ENCODE measurements around the gene SETDB2.

Gene SETDB2, protein sequence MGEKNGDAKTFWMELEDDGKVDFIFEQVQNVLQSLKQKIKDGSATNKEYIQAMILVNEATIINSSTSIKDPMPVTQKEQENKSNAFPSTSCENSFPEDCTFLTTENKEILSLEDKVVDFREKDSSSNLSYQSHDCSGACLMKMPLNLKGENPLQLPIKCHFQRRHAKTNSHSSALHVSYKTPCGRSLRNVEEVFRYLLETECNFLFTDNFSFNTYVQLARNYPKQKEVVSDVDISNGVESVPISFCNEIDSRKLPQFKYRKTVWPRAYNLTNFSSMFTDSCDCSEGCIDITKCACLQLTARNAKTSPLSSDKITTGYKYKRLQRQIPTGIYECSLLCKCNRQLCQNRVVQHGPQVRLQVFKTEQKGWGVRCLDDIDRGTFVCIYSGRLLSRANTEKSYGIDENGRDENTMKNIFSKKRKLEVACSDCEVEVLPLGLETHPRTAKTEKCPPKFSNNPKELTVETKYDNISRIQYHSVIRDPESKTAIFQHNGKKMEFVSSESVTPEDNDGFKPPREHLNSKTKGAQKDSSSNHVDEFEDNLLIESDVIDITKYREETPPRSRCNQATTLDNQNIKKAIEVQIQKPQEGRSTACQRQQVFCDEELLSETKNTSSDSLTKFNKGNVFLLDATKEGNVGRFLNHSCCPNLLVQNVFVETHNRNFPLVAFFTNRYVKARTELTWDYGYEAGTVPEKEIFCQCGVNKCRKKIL

GRCh38 chr13:49443704-49444523, at the start of gene SETDB2, which contains the start of gene CAB39L:
Gene SETDB2 (plus strand): TSS chr13:49444274. CDS start chr13:49451894, 7,620 bp downstream.
Gene CAB39L (minus strand): TSS chr13:49444064. CDS start chr13:49382910, 61,154 bp downstream.
- peak; percentile 96 for DNase-seq

GRCh38 chr13:49395451-49395865, 48.6 kb upstream of the SETDB2 start:
- no peak for DNase-seq

DNA sequence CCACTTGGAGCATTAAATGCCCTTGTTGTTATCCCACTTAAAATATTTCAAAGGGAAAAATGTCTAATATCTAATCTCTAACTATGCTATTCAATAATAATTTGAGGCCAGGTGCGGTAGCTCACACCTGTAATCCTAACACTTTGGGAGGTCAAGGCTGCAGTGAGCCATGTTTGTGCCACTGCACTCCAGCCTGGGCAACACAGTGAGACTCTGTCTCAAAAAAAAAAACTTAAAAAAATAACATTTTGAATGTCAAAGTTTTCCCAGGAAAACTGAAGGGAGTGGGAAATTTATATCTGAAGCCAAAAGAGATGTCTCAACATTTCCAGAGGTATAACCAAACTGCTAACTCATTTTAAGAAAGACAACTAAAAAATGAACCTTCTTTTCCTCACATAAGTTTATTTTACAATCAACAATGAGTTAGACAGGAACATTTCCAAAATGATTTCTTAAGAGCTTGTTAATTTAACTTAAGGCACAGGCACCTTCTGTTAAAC, 48.1 kb upstream of the SETDB2 start:
- no peak for DNase-seq

GRCh38 chr13:49399801-49400472, 44.1 kb upstream of the SETDB2 start:
- no peak for DNase-seq

GRCh38 chr13:49400755-49401659, 43.1 kb upstream of the SETDB2 start:
- DNase-seq = no peak

DNA sequence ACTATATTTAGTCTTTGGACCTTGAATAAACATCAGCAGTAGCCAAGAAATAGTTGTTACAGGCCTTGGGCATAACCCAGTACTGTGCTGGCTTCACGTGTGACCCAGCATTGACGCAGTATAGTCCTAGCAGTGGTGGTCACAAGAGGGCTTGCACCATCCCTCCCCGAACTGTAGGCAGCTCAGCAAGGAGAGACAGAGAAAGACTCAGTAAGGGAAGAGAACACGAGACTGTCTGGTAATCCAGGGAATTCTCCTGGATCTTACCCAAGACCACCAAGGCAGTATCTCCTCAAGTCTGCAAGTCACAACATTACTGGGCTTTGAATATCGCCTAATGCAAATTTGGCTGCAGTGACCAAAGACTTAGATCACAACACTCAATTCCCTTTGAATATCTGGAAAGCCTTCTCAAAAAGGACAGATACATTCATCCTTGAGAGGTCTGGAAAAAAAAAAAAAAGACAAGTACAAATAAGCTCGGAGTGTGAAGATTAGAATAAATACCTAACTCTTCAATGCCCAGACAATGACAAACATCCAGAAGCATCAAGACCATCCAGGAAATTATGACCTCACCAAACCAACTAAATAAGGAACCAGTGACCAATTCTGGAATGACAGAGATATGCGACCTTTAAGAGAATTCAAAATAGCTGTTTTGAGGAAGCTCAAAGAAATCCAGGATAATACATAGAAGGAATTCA, 39.9 kb upstream of the SETDB2 start:
- no peak for DNase-seq

GRCh38 chr13:49404703-49405020, 39.4 kb upstream of the SETDB2 start:
- no peak for DNase-seq

DNA sequence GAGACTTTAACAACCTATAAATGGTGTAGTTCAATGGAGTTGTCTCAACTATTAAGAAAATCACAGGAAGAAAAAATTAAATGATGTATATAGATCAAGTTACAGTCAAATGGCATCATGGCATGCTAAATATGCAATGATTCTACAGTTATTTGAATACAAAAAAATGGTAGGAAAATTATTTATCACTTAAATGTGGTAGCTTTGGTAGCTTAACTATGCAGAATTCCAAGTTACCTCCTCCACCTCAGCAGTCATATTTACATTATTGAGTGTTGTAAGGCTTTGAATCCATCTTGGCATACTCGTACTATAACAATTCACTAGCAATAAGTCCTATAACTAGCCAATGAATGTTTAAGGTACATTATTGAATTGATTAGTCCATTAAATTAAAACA, 37.0 kb upstream of the SETDB2 start:
- no peak for DNase-seq

DNA sequence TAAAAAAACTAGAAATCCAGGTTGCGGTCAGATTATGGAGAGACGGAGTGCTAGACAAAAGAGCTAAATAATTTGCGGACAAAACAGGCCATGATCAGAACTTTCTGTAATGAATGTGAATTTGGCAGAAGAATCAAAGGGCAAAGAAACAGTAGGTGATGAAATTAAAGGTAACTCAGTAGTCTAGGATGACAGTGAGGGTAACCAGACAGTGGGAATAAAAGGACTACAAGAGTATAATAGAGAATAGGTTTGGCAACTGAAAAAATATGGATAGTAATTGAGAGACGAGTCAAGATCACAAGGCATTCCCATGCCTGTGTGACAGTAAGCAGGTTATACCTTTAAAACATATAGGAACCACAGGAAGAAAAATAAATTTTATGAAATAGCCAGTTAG, 36.1 kb upstream of the SETDB2 start:
- no peak for DNase-seq

- DNase-seq = no peak
Measured at GRCh38 chr13:49409008-49409407, 35.1 kb upstream of the SETDB2 start.

- no peak for DNase-seq
Measured at GRCh38 chr13:49410006-49410405, 34.1 kb upstream of the SETDB2 start.

- no peak for DNase-seq
Measured at GRCh38 chr13:49410477-49410876, 33.6 kb upstream of the SETDB2 start.

- no peak for DNase-seq
Measured at GRCh38 chr13:49411353-49411752, 32.7 kb upstream of the SETDB2 start.

- no peak for DNase-seq
Measured at GRCh38 chr13:49412749-49413148, 31.3 kb upstream of the SETDB2 start.

- no peak for DNase-seq
Measured at GRCh38 chr13:49417161-49417560, 26.9 kb upstream of the SETDB2 start.

- DNase-seq = no peak
Measured at GRCh38 chr13:49418206-49418605, 25.9 kb upstream of the SETDB2 start.

GRCh38 chr13:49419276-49419675, 24.8 kb upstream of the SETDB2 start:
- DNase-seq = no peak

GRCh38 chr13:49421391-49421790, 22.7 kb upstream of the SETDB2 start:
- DNase-seq = peak; percentile 29

- DNase-seq = no peak
Measured at GRCh38 chr13:49424011-49424560, 20.0 kb upstream of the SETDB2 start.

DNA sequence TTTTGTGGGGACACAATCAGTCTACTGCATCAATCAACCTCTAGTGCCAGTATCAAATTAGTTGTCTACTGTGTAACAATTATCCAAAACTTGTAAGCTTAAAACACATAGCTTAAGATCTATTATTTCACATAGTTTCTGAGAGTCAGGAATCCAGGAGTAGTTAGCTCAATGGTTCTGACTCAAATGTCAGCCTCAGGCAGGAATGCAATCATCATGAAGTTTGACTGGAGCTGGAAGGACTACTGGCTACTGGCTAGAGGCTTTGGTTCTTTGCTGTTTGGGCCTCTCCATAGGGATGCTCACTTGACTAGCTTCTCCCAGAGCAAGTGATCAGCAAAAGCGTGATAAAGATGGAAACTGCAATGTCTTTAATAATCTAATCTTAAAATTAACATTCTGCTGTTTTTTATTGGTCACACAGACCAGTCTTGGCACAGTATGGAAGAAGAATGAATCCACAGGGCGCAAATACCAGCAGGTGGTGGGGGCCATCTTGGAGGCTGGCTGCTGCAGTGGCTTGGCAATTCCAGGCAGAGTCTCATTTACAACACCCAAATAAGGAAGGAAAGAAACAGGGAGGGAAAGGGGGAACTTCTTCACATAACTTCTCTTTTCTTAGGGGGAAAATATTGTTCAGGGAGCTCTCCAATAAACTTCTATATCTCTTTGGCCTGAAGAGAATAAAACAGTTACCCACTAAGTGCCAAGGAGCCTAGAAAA, 15.9 kb upstream of the SETDB2 start:
- no peak for DNase-seq

All from RPMI8226 (cell line).